Measurements from ENCODE around the gene PADI6.

- no peak for TF ChIP-seq CTCF (IDR thresholded peaks at IDR 0.05; ENCODE audit: insufficient read depth, low read length, poor library complexity, severe bottlenecking)
- TF ChIP-seq EZH2phosphoT487 (conservative IDR thresholded peaks at IDR 0.05; ENCODE audit: low read length): no peak
Measured at GRCh38 chr1:17365293-17365692, 6.7 kb upstream of the PADI6 start.

Measured in SU-DHL-6 (cell line).